Measurements from ENCODE around the gene PILRA.
"Not testable (repeated sequence)": the region's sequence is repeated elsewhere in the genome, so short reads cannot be mapped to it uniquely, and the experiment has no call there.

The PILRA gene

GRCh38 chr7:100373261-100373831 is at the start of gene PILRA:
Gene PILRA, plus strand, starts transcription at chr7:100373487. Its CDS starts 170 bp downstream, at chr7:100373657.
- no peak for DNase-seq

- not testable (repeated sequence) for DNase-seq
These were observed 49.1 kb upstream of the PILRA start for GRCh38 chr7:100324194-100324593.

GRCh38 chr7:100325671-100326070 is 47.6 kb upstream of the PILRA start:
- DNase-seq: not testable (repeated sequence)

GRCh38 chr7:100326914-100327313 is 46.4 kb upstream of the PILRA start:
- DNase-seq: not testable (repeated sequence)

GRCh38 chr7:100335566-100336466 is 37.5 kb upstream of the PILRA start:
- peak; percentile 82 for DNase-seq

- not testable (repeated sequence) for DNase-seq
These were observed 35.1 kb upstream of the PILRA start for GRCh38 chr7:100338083-100338696.

- not testable (repeated sequence) for DNase-seq
These were observed 32.0 kb upstream of the PILRA start for GRCh38 chr7:100341286-100341685.

- no peak for DNase-seq
These were observed 30.5 kb upstream of the PILRA start for GRCh38 chr7:100342765-100343164.

- DNase-seq: not testable (repeated sequence)
These were observed 29.1 kb upstream of the PILRA start for GRCh38 chr7:100344124-100344559.

GRCh38 chr7:100344560-100345287 is 28.6 kb upstream of the PILRA start:
- DNase-seq: not testable (repeated sequence)

GRCh38 chr7:100345288-100345672 is 28.0 kb upstream of the PILRA start:
- peak; percentile 60 for DNase-seq

GRCh38 chr7:100346921-100347320 is 26.4 kb upstream of the PILRA start:
- DNase-seq: no peak

- DNase-seq: no peak
These were observed 24.5 kb upstream of the PILRA start for GRCh38 chr7:100348805-100349204.

- no peak for DNase-seq
These were observed 23.5 kb upstream of the PILRA start for GRCh38 chr7:100349757-100350156.

- DNase-seq: no peak
These were observed 21.6 kb upstream of the PILRA start for GRCh38 chr7:100351657-100352058.

- DNase-seq: not testable (repeated sequence)
These were observed 21.0 kb upstream of the PILRA start for GRCh38 chr7:100352230-100352781.

- no peak for DNase-seq
These were observed 20.2 kb upstream of the PILRA start for GRCh38 chr7:100352984-100353684.

- DNase-seq: no peak
These were observed 19.5 kb upstream of the PILRA start for GRCh38 chr7:100353685-100354330.

GRCh38 chr7:100356416-100357068 is 16.7 kb upstream of the PILRA start:
- DNase-seq: no peak

- no peak for DNase-seq
These were observed 16.1 kb upstream of the PILRA start for GRCh38 chr7:100357131-100357561.
